Measurements from ENCODE around the gene CEND1. TPM values are rescaled to one million over a fixed set of nuclear protein-coding genes. Genes with fewer than 3 reads are reported as not detected.

The CEND1 gene
- total RNA-seq, 2 experiments from 2014 or later, result 0.61 to 1.9 TPM

DNA sequence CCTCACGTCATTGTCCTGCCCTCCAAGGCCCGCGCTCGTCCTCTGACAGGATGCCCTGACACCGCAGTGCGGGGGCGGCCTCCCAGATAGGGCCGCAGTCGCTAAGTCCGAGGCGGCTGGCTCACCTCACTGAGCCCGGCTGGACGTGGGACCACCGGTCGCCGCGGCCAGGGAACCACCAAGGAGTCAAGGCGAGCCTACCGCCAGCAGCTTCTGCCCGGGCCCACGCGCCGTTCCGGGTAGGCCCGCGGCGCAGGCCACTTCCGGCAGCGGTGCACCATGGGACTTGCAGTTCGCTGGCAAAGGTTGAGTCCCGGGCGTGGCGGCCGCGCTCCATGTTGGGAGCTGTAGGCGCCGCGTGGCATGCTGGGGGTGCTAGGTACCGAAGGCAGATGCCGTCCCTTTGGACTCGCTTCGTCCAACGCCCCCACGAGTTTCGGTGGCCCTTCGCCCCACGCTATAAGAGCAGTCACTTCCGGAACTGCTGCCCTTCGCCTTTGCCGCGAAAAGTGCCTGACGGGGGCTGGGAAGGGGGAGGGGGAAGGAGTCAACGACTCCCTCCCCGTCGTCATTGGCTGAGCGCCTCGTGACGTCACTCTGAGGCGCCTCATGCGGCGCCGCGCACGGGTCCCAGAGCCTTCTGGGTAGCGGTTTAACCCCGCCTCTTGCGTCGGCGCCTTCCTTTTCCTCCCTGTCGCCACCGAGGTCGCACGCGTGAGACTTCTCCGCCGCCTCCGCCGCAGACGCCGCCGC is 19.6 kb upstream of the CEND1 start, which contains the start of gene RPLP2:
Gene RPLP2 (plus strand): TSS at position 681 of the 753 bp plus-strand sequence. CDS start 268 bp downstream, outside the sequence.
- Mint-ChIP-seq H3K4me3 (peak within 1 kb of the TSS; percentile 93), H3K27ac (peak within 1 kb of the TSS; percentile 97), H3K27me3 (ENCODE audit: low read depth) (no peaks in the 10 kb centered on the region), H3K4me1 (ENCODE audit: low read depth) (peaks cover 45% of the 10 kb centered on the region), H3K36me3 (ENCODE audit: low read depth) (peaks cover 39% of the 10 kb centered on the region), H3K9me3 (ENCODE audit: insufficient read depth) (no peaks in the 10 kb centered on the region)
- ChIA-PET POLR2A (interaction anchor here (0.6 to 2.3 kb wide), 9 partner anchors 10 to 83 kb away, joined by 3 to 27 read pairs (median 6); partner anchors contain the start of genes PNPLA2 and TSPAN4), CTCF (interaction anchor here (0.5 to 1.9 kb wide), 5 partner anchors 10 to 231 kb away, joined by 3 to 5 read pairs (median 3); partner anchors contain the start of genes CD151 and TSPAN4)
- ATAC-seq (peak; percentile 85), DNase-seq (peak; percentile 98)

DNA sequence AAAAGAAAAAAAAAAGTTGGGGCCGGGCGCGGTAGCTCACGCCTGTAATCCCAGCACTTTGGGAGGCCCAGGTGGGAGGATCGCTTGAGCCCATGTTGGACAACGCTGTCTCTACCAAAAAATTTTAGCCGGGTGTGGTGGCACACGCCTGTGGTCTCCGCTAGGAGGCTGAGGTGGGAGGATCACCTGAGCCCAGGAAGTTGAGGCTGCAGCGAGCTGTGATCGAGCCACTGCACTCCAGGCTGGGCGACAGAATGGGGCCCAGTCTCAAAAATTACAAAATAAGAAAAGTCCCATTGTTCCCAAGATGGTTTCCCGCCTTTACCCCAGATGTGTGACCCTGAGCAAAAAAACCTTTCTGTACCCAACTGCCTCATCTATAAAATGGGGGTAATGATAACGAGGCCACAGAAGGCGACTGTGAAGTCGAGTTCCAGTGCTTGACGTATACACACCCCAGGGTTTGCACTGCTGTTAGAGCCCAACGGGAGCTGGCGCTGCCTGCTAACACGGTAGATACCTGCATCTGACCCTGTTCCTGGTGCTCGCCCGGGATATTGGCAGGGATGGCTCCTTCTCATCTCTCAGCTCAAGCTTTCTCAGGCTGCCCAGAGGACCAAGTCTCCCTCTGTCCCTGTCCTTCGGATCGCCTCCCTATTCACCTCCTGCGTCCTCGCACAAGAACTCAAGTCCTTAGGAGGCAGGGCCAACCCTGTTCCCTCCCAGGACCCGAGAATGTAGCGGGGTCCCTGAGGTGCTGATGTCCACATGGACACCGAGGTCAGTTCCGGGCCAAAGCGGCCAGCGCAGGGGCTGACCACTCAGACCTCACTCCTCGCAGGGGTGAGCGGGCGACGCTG is 18.8 kb upstream of the CEND1 start:
- CTCF ChIA-PET, result interaction anchor here (0.5 to 1.9 kb wide), 5 partner anchors 11 to 230 kb away, joined by 3 to 5 read pairs (median 3); partner anchors contain the start of genes CD151 and TSPAN4
- H3K27me3 Mint-ChIP-seq (ENCODE audit: low read depth), result no peaks in the 10 kb centered on the region
- peak; percentile 56 for DNase-seq
- H3K4me1 Mint-ChIP-seq (ENCODE audit: low read depth), result peaks cover 48% of the 10 kb centered on the region
- no peaks in the 10 kb centered on the region for H3K9me3 Mint-ChIP-seq (ENCODE audit: insufficient read depth)
- H3K36me3 Mint-ChIP-seq (ENCODE audit: low read depth), result peaks cover 39% of the 10 kb centered on the region
- peak overlapping the region; percentile 97 for H3K27ac Mint-ChIP-seq
- no peak for ATAC-seq
- POLR2A ChIA-PET, result interaction anchor here (0.6 to 2.3 kb wide), 8 partner anchors 10 to 228 kb away, joined by 3 to 27 read pairs (median 6); partner anchors contain the start of genes PNPLA2 and TSPAN4
- peak overlapping the region; percentile 93 for H3K4me3 Mint-ChIP-seq

DNA sequence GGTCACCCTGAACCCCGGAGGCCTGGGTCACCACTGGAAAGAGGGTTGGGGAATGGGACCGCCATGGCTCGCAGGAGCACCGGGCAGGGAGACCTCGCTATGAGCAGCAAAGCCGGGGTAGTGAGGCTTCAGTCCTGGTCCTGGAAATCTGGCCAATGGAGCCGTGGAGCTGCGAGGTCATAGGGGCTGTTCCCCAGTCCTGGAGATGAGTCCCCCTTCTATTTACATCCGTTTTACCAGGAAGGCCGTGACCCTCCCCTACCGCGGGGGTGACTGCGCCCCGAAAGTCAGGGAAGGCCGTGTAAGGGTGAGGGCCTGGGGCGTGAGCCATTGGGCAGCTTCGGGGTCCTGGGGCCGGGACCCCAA is 14.7 kb upstream of the CEND1 start:
- no peak for ATAC-seq
- peaks cover 18% of the 10 kb centered on the region for H3K36me3 Mint-ChIP-seq (ENCODE audit: low read depth)
- no peak for DNase-seq
- H3K27ac Mint-ChIP-seq, result peak overlapping the region; percentile 78
- H3K27me3 Mint-ChIP-seq (ENCODE audit: low read depth), result no peaks in the 10 kb centered on the region
- CTCF ChIA-PET, result interaction anchor here (2.2 kb wide), 1 partner anchor 15 kb away, joined by 4 read pairs; no protein-coding TSS in a partner anchor
- H3K4me1 Mint-ChIP-seq (ENCODE audit: low read depth), result peaks cover 27% of the 10 kb centered on the region
- H3K4me3 Mint-ChIP-seq, result peak overlapping the region; percentile 82
- no peaks in the 10 kb centered on the region for H3K9me3 Mint-ChIP-seq (ENCODE audit: insufficient read depth)
- POLR2A ChIA-PET, result interaction anchor here (0.8 to 2.4 kb wide), 4 partner anchors 15 to 48 kb away, joined by 3 to 9 read pairs (median 4); partner anchors contain the start of gene GATD1

DNA sequence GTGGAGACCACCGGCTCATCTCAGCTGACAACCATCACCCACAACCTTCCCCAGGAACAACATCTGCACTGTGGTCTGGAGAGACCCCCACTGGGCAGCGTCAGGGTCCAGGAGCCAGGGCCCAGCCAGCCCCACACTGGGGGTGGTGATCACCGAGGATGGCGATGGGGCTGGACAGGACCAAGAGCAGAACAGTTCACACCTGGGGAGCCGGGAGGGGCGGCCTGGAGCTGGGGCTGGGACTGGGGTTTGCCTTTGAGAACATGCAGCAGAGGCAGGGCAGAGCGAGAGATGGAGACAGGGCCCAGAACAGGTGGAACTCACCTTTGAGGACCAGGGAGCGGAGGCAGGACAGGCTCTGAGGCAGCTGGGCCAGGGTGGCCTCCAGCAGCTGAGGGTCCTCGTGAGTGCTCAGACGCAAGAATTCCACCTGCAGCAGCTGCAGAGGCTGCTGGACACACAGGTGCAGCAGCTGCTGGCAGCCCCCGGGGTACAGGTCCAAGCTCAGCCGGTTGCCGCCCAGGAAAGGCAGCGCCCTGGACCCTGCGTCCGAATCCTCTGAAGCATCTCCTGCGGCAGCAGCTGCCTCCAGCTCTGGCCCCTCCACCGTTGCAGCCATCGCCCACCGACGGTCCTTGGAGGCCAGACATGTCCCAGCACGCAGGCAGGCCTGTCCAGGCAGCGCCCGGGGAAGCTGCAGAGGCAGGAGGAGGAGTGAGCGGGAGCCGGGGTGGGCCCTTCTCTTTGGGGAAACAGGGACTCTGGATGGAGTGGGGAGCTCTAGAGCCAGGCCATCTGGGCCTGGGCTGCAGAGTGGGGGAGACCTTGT is 14.1 kb upstream of the CEND1 start:
- Mint-ChIP-seq H3K27ac (peak overlapping the region; percentile 78), H3K27me3 (ENCODE audit: low read depth) (no peaks in the 10 kb centered on the region), H3K4me1 (ENCODE audit: low read depth) (peaks cover 27% of the 10 kb centered on the region), H3K9me3 (ENCODE audit: insufficient read depth) (no peaks in the 10 kb centered on the region), H3K4me3 (peak overlapping the region; percentile 82), H3K36me3 (ENCODE audit: low read depth) (peaks cover 20% of the 10 kb centered on the region)
- no peak for ATAC-seq
- no peak for DNase-seq
- ChIA-PET POLR2A (interaction anchor here (0.8 to 2.4 kb wide), 5 partner anchors 12 to 47 kb away, joined by 3 to 9 read pairs (median 3); partner anchors contain the start of gene GATD1), CTCF (interaction anchor here (2.2 kb wide), 1 partner anchor 15 kb away, joined by 4 read pairs; no protein-coding TSS in a partner anchor)

DNA sequence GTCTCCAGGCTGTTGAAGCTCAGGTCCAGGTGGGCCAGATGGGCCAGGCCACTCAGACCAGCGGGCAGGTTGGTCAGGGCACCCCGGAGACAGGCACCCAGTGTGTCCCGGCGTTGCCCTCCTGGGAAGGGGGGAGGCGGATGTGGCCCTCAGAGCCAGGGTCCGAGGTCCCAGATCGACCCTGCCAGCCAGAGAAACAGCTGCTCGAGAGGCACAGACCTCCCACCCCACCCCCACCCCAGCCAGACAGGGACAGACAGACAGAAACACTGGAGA is 13.5 kb upstream of the CEND1 start:
- POLR2A ChIA-PET, result interaction anchor here (1.4 kb wide), 1 partner anchor 12 kb away, joined by 3 read pairs; no protein-coding TSS in a partner anchor

DNA sequence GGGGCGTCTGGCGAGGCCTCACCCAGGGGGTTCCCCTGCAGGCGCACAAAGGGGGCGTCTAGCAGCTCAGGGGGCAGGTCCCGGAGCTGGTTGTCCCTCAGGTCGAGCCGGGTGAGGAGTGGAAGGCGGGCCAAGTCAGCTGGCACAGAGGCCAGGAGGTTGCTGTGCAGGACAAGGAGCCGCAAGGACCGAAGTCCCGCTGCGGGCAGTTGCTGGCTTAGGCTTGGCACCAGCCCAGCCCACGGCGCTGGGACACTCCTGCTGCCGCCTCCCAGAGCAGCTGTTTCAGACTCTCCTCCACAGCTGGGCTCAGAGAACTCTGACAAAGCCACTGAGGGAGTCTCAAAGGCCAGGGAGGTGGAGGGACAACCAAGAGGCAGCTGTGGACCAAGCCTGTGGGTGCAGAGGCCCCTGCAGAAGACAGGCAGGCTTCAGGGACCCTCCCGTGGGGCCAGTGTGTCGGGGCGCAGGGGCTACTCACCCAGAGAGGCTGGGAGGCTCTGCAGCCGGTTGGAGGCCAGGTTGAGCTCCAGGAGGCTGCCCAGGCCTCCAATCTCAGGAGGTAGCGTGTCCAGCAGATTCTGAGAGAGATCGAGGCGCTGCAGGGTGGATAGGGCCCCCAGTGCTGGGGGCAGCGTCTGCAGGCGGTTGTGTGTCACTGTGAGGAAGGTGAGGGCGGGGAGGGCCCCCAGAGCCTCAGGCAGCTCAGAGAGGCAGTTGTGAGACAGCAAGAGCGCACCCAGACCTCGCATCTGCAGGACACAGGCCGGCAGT is 13.0 kb upstream of the CEND1 start:
- H3K4me1 Mint-ChIP-seq (ENCODE audit: low read depth), result peaks cover 22% of the 10 kb centered on the region
- ATAC-seq, result no peak
- POLR2A ChIA-PET, result interaction anchor here (1.4 kb wide), 1 partner anchor 11 kb away, joined by 3 read pairs; no protein-coding TSS in a partner anchor

More for the DNA sequence above, 13.5 kb upstream of the CEND1 start:
- H3K4me1 Mint-ChIP-seq (ENCODE audit: low read depth), result peaks cover 26% of the 10 kb centered on the region
- CTCF ChIA-PET, result interaction anchor here (2.2 kb wide), 1 partner anchor 16 kb away, joined by 4 read pairs; no protein-coding TSS in a partner anchor
- no peak for DNase-seq
- H3K9me3 Mint-ChIP-seq (ENCODE audit: insufficient read depth), result no peaks in the 10 kb centered on the region
- no peaks in the 10 kb centered on the region for H3K27me3 Mint-ChIP-seq (ENCODE audit: low read depth)
- H3K4me3 Mint-ChIP-seq, result peak overlapping the region; percentile 82
- ATAC-seq, result no peak
- H3K27ac Mint-ChIP-seq, result no peak overlapping the region
- peaks cover 18% of the 10 kb centered on the region for H3K36me3 Mint-ChIP-seq (ENCODE audit: low read depth)

DNA sequence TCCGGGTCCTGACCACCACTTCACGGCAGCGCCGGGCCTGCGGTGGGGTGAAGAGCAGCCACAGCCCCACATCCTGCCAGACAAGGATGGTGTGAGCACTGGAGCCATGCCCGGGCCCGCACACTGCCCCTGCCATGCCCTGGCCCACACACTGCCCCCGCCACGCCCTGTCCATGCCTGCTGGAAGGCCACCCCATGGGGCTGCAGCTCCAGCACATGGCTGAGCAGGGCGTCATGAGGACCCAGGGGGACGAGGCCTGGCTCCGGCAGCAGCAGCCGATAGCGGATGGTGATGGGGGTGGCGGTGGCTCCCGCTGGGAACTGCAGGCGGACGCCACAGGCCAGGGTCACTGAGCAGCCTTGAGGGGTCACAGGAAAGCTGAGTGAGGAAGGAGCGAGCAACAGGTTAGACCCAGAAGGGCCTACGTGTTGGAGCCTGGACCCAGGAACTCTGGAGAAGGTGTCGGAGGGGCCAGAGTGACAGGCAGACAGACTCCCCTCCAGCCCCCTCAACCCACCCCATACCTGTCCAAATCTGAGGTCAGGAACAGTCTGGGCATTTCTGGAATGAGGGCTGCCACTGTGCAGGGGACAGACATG is 12.2 kb upstream of the CEND1 start:
- peak overlapping the region; percentile 8 for H3K4me3 Mint-ChIP-seq
- H3K27me3 Mint-ChIP-seq (ENCODE audit: low read depth), result no peaks in the 10 kb centered on the region
- no peaks in the 10 kb centered on the region for H3K9me3 Mint-ChIP-seq (ENCODE audit: insufficient read depth)
- H3K36me3 Mint-ChIP-seq (ENCODE audit: low read depth), result peaks cover 14% of the 10 kb centered on the region
- peaks cover 20% of the 10 kb centered on the region for H3K4me1 Mint-ChIP-seq (ENCODE audit: low read depth)
- ATAC-seq, result no peak
- ChIA-PET CTCF (interaction anchor here (0.6 kb wide), 1 partner anchor 89 kb away, joined by 3 read pairs; no protein-coding TSS in a partner anchor), POLR2A (no interaction called here)
- no peak overlapping the region for H3K27ac Mint-ChIP-seq
- no peak for DNase-seq

More for the DNA sequence above, 13.0 kb upstream of the CEND1 start:
- peaks cover 16% of the 10 kb centered on the region for H3K36me3 Mint-ChIP-seq (ENCODE audit: low read depth)
- H3K9me3 Mint-ChIP-seq (ENCODE audit: insufficient read depth), result no peaks in the 10 kb centered on the region
- no peaks in the 10 kb centered on the region for H3K27me3 Mint-ChIP-seq (ENCODE audit: low read depth)
- no peak overlapping the region for H3K27ac Mint-ChIP-seq
- H3K4me3 Mint-ChIP-seq, result peak overlapping the region; percentile 82
- no peak for DNase-seq
- CTCF ChIA-PET, result interaction anchor here (0.6 to 2.2 kb wide), 2 partner anchors 17 to 90 kb away, joined by 3 to 4 read pairs; no protein-coding TSS in a partner anchor

DNA sequence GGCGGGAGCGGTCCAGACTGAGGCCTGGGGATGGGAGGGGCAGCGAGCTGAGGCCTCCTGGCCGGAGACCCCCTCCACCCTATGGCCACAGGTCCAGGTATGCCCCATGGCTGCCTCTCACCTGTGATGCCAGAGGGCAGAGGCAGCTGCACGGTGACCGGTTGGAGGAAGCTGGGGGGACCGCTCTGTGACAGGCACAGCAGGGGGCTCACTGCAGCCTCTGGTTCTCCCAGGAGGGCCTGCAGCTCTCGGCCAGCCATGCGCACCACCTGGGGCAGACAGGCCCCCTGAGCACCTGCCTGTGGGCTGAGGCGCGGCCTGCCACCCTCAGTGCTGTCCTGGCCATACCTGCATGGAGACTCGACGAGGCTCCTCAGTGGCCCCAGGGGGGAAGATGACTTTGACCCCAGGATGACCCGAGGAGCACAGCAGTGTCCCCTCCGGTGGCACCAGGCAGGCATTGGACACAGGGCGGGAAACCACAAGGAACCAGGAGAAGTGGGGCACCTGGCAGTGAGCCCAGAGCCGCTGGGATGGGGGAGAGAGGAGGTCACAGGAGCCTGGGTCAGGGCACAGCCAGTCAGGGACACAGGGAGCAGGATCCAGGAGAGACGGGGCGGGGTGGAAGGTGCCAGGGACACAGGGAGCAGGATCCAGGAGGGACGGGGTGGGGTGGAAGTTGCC is 11.3 kb upstream of the CEND1 start:
- no peaks in the 10 kb centered on the region for H3K27me3 Mint-ChIP-seq (ENCODE audit: low read depth)
- ChIA-PET CTCF (no interaction called here), POLR2A (no interaction called here)
- no peaks in the 10 kb centered on the region for H3K9me3 Mint-ChIP-seq (ENCODE audit: insufficient read depth)
- no peak overlapping the region for H3K4me3 Mint-ChIP-seq
- H3K4me1 Mint-ChIP-seq (ENCODE audit: low read depth), result peaks cover 24% of the 10 kb centered on the region
- ATAC-seq (no peak), DNase-seq (no peak)
- no peak overlapping the region for H3K27ac Mint-ChIP-seq
- peaks cover 14% of the 10 kb centered on the region for H3K36me3 Mint-ChIP-seq (ENCODE audit: low read depth)

DNA sequence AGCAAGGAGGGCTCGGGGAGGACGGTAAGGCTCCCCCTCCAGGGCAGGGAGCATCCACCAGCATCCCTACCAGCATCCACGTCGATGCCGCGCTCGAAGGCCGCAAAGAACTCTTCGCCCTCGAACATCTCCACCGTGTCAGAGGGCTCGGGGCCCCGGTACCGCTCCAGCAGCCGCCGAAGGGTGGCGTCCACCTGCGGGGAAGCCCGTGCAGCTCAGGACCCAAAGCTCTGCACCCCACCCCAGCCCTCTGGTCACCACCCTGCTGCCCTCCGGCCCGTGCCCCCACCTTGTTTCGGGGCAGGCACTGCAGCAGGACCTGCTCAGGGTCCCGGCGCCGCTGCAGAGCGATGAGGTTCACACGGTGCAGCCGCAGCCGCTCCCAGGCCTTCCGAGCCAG is 10.6 kb upstream of the CEND1 start:
- H3K36me3 Mint-ChIP-seq (ENCODE audit: low read depth), result peaks cover 16% of the 10 kb centered on the region
- no peak overlapping the region for H3K4me3 Mint-ChIP-seq
- DNase-seq (no peak), ATAC-seq (no peak)
- ChIA-PET POLR2A (no interaction called here), CTCF (no interaction called here)
- H3K9me3 Mint-ChIP-seq (ENCODE audit: insufficient read depth), result no peaks in the 10 kb centered on the region
- H3K27me3 Mint-ChIP-seq (ENCODE audit: low read depth), result no peaks in the 10 kb centered on the region
- no peak overlapping the region for H3K27ac Mint-ChIP-seq
- peaks cover 26% of the 10 kb centered on the region for H3K4me1 Mint-ChIP-seq (ENCODE audit: low read depth)
